Ecto neural progenitor cell (in vitro differentiated cells): ENCODE data around the gene DPH5.

Experiments
- DNase-seq: peaks from one replicate; pipeline ENCODE4 v3.0.0-alpha.2; 2018; ENCODE audit warnings: low spot score

The DPH5 gene

DNA sequence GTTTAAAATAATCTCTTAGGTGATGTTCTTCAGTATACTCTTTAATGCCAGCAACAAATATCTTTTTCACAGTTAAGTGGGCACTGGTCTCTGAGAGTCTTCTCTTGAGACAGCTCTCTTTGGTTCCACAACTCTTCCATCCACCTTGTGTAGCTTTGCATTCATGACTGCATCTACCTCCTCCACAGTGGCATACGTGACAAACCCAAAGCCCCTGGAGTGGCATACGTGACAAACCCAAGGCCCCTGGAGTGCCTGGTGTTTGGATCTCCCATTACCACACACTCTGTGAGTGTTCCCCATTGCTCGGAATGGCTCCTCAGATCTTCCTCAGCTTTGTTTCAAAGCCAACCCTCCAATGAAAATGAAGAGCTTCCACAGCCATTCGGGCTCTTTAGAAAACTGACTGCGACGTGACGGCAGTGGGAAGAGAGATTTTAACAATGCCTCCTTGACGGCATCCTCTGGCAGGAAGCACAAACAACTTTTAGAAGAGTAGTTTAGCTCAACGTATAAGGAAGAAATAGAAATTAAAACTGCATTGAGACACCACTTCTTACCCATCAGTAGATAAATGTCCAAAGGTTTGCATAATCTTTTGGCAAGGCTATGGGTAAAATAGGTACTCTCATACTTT lies 83.9 kb downstream of the DPH5 start:
- no peak for DNase-seq

DNA sequence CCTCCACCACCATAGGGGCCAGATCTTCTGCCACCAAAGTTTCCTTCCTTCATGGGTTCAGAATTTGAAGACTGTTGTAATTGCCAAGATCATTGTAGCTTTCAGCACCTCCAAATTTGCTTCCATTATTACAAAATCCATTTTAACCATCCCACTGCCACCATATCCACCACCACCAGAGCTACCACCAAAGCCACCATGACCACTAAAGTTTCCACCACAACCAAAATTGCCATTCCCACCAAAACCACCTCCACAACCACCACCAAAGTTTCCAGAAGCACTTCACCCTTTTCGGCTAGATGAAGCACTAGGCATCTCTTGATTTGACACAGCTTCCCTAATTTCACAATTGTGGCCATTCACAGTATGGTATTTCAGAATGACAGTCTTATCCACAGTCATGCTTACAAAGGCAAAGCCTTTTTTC lies 84.5 kb downstream of the DPH5 start:
- no peak for DNase-seq
